HG03520 (cell line): ENCODE data around the gene CHD6.

Experiments
- ATAC-seq: cut with Tn5 transposase; IDR thresholded peaks from one replicate; pipeline ENCODE4 v1.9.1; 2021; ENCODE audit warnings: mild to moderate bottlenecking, moderate library complexity; ENCODE audit not compliant: unreplicated experiment

CHD6 gene

GRCh38 chr20:41427833-41428232 lies 190.3 kb downstream of the CHD6 start:
- no peak for ATAC-seq

GRCh38 chr20:41426976-41427375 lies 191.2 kb downstream of the CHD6 start:
- no peak for ATAC-seq

GRCh38 chr20:41426086-41426830 lies 191.9 kb downstream of the CHD6 start:
- ATAC-seq: no peak

- no peak for ATAC-seq
Observed at GRCh38 chr20:41425180-41425884, 192.8 kb downstream of the CHD6 start.

DNA sequence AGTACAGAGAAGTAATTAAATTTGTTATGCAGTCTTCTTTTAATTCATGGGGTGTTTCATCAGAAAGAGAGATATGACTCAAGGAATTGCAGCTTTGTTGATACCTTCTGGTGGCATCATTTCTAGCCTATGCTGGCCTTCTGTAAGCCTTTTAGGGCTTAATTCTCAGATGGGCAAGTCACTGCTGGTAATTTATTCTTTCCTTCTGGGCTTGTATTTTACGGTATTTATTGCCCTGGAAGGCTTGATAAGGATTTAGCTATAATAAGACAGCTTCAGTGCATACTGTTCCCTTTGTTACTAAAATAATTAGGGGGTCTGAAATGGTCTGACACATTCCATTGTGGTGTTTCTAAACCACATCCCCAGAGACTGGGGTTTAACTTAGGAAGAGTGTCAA lies 193.6 kb downstream of the CHD6 start:
- ATAC-seq: no peak

DNA sequence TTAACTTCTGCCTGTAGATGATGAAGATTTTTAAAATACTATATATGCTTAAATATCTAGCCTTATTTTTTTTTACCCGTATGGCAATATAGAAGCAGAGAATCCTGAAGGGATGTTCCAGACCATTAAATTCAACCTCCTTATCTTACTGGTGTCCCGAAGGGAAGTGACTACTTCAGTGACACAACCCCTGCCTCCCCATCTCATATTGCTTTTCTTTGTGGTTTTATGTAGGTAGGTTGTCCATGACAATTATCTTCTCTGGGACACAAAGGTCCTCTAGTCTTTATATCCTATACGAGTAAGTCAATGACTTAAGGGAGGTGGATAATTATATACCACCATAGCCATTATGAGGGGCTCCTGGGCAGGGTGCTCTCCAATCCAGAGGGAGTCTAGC lies 194.2 kb downstream of the CHD6 start:
- ATAC-seq: no peak

DNA sequence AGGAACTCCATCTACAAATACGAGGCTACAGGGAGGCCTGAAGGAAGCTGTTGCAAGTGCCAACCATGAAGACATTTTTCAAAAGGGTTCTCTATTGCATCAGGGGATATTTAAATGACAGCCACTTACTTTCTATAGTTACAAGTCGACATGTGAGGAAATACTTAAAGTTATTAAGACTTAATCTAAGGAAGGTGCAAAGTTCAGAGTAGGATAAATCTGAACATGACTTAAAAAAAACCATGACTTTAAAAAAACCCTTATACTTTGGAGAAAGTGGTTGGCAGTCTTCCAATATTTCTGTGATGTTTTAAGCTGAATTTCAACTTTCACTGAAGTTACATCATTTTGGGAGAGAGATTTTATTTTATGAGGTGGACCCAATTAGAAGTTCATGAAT lies 195.2 kb downstream of the CHD6 start:
- ATAC-seq: no peak

- ATAC-seq: no peak
Observed at GRCh38 chr20:41418739-41419293, 199.4 kb downstream of the CHD6 start.

GRCh38 chr20:41418031-41418430 lies 200.1 kb downstream of the CHD6 start:
- ATAC-seq: no peak

GRCh38 chr20:41415191-41415590 lies 203.0 kb downstream of the CHD6 start:
- no peak for ATAC-seq

DNA sequence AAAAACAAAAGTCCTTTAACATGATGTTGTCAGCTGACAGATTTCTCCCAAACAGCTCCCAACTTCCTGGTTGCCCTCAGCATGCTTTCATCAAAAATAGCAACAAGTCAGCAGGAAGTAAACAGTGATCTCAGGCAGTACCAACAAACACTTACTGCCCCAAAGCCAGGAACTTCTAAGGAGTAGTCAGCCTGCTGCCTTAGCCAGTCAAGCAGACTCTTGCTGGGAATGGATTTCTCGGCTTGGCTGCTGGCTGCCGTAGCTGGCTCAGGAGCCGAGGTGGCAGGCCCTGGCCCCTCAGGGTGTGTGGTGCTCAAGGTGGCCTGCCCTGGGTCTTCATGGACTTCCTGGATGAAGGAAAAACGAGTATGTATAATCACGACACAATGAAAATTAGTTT lies 205.0 kb downstream of the CHD6 start:
- ATAC-seq: no peak

GRCh38 chr20:41412324-41413120 lies 205.7 kb downstream of the CHD6 start:
- ATAC-seq: no peak

GRCh38 chr20:41411391-41411847 lies 206.8 kb downstream of the CHD6 start:
- ATAC-seq: no peak

DNA sequence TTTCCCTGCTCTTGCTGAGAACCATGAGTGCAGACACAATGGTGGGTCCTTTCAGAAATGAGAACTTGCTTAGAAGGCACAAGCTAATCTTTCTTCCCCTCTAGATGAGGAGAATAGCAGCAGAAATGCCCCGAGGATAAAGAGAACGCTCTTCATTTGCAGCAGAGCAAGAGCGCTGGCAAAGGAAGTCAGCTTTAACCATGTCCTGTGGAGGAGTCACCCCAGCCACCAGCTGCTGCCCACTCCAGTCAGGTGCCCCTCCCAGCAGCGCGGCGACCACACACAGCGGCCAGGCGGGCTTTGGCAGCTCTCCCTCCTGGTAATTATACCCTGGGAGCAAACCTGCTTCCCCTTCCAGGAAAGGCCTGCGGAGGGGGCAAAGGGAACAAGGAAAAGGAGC lies 209.2 kb downstream of the CHD6 start:
- no peak for ATAC-seq

GRCh38 chr20:41408156-41408794 lies 209.9 kb downstream of the CHD6 start:
- no peak for ATAC-seq

- ATAC-seq: no peak
Observed at GRCh38 chr20:41407607-41408006, 210.6 kb downstream of the CHD6 start.

DNA sequence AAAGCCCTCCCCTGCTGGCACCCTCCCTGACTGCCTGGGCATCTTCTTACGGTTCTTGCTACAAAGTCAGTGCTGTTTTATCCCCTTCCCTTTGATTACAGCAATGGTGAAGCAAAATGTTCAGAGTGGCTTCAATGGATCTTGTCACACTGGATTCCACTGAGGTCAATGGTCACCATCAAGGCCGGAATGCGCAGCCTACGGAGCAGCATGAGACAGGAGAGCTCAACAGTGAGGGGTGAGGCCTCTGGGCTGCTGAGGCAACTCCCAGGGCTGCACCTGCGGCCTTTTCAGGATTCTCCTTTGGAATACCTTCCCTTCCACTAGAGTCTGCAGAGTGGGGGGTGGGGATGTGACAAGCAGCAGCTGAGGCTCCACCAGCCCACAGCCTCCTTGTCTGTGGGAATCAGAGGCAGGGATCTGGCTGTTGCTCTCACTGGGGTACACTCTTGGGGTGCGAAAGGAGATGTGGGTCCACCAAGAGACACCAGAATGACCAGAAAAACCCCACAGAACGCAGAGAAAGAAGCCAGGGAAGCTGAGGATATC lies 211.2 kb downstream of the CHD6 start:
- no peak for ATAC-seq

GRCh38 chr20:41406353-41406752 lies 211.8 kb downstream of the CHD6 start:
- no peak for ATAC-seq

DNA sequence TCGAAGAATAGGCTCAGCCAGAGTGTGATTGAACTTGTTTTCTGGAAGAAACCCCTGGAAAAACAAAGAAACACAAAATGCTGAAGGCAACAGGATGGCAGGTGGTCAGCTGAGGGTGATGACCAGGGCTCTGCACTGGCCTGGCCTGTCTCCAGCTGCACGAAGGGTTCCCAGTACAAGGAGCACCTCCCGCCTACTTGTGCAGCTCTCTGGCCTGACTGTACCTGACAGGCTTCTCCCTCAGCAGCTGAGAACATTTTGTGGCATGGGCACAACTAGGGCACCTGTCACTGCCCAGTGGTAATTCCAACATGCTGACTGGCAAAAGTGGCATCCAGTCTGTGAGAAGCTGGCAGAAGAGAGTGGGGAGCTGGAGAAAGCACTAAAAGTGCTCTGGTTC lies 212.7 kb downstream of the CHD6 start:
- ATAC-seq: no peak

GRCh38 chr20:41403604-41404003 lies 214.6 kb downstream of the CHD6 start:
- ATAC-seq: no peak

GRCh38 chr20:41398408-41398807 lies 219.8 kb downstream of the CHD6 start:
- no peak for ATAC-seq
